Right renal pelvis (tissue), 4 donors: Measurements from ENCODE around the gene AXL. TPM values are rescaled to one million over a fixed set of nuclear protein-coding genes. Genes with fewer than 3 reads are reported as not detected.
A peak's percentile ranks its signal among the peaks of the same experiment; 100 is the strongest.

Experiments
- DNase-seq, 4 donors: peaks; one replicate each; pipeline ENCODE4 v3.0.0-alpha.2; 2013; ENCODE audit warnings: low read depth in 4 of 4, low spot score in 3 of 4, missing footprints in 1 of 4
- polyA plus RNA-seq, 4 donors: library from polyadenylated mRNA; unstranded; fragments of 120-200 nt; gene quantifications; one replicate each; pipeline ENCODE4 v1.2.1, GENCODE V29; 2013; ENCODE audit not compliant: insufficient read length in 4 of 4

AXL gene
- polyA plus RNA-seq, 4 donors, result 30.9 to 34.9 (median 32.5) TPM

DNA sequence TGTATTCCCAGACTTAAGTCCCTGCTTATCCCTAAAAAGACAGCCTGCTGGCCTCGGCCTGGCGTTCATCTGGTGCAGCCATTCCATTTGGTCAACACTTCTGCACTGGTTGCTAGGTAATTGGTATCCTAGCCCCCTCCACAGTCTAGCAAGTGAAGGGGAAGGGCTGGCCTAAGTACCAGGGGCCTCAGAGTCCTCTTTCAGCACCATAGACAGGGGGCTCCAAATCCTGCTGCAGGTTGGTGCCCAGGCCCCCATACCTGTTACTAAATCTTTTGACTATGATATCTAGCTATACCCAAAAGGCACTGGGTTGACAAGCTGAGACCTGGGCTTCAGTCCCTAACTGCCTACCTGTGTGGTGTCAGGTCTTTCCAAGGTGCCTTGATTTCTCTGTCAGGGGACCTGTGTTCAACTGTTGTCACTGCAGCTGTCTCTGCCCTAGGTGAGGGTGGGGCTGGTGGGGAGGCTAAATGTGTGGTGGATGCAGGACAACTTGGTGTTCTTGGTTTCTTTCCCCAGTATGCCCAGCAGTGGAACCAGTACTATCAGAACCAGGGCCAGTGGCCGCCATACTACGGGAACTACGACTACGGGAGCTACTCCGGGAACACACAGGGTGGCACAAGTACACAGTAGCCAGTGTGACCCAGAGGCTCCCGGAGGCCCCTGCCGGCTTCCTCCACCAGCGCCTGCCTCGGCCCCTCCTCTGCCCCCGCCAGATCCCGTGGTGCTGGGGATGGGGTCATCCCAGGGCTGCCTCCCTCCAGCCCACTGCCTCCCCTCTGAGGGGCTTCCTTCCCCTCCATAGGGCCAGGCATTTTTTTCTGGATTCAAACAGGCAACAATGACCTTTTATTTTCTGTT, 87.1 kb downstream of the AXL start:
- no peak for DNase-seq

DNA sequence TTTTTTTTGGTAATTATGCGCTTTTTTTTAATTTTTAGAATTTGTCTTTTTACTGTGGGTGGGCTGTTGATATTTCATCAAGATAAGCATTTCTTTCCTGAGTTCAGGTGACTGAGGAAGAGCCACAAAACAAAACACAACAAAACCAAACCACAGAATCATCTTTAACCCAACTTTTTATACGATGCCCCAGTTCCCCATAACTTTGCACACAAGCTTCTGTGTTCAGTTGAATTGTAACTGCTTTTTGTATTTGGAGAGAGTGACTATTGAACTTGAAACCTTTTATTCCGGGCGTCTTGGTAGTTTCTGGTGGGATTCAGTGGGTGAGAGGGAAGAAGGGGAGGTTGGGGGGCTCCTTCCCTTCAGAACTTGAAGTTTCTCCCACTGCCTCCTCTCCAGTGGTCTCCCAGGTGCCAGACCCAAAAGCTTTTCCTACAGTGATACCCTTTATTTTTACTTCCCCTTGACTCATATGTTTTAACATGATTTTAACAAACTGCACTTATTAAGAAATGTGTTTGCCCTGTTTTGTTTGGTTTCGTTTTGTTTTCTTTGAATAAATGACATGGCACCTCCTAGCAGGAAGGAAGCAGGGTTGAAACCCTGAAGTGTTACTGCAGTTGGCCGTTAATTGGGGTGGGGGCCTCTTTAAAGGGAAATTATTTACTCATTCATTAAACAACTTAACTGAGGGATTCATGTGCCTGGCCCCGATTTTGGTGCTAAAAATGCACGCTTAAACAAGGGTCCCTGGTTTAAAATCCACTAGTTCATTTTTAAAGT, 88.3 kb downstream of the AXL start:
- DNase-seq, result no peak

DNA sequence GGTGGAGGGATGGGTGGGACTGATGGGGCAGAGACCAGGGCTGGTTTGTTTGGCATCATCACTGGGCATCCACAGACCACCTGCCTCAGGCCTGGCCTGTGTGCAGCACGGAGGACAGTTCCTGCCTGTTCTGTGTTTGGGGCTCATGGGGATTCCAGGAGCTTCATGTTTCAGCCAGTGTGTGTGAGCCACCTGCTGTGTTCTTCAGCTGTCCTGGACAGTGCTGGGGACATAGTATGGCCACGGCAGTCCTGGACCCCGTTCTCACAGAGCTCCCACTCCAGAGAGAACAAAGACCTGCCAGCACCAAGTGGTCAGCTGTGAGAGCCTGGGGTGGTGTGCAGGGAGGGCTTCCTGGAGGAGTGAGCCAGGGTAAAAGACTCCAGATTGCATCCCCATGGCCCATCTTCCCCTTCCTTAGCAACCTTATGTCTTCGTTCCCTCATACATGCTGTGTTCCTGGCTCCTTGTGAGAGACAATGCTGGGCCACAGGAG, 89.0 kb downstream of the AXL start:
- no peak for DNase-seq

DNA sequence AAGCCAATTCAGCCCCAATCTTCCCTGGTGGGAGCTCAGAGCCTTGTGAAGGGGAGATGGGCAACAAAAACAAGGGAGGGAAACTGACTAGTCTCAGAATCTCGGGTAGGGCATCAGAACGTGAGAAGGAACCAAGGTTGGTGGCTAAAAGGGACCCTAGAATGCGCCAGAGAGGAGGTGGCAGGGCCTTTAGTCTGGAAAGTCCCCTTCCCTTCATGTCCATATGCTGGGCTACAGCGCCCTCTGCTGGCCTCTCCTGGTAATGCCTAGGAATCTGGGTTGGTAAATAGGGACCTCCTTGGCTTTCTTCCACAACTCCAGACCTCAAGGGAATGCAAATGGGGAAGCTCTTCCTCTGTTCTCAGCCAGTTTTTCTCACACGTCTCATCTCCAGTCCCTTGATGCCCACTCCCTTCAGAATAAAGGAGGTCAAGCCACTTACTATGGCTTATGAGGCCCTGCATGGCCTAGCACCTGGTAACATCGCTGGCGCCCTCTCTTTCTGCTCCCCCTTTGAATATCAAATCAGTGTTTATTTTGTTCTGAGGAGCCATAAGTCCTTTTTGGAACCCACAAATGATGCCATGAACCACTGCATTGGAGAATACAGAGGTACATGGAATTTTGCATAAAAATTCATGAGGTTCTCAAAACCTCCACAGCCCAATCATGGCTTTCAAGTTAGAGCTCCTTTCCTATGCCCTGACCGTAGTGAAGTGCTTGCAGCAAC, 89.6 kb downstream of the AXL start:
- DNase-seq, result peak; percentile 83 to 90 (median 86)

DNA sequence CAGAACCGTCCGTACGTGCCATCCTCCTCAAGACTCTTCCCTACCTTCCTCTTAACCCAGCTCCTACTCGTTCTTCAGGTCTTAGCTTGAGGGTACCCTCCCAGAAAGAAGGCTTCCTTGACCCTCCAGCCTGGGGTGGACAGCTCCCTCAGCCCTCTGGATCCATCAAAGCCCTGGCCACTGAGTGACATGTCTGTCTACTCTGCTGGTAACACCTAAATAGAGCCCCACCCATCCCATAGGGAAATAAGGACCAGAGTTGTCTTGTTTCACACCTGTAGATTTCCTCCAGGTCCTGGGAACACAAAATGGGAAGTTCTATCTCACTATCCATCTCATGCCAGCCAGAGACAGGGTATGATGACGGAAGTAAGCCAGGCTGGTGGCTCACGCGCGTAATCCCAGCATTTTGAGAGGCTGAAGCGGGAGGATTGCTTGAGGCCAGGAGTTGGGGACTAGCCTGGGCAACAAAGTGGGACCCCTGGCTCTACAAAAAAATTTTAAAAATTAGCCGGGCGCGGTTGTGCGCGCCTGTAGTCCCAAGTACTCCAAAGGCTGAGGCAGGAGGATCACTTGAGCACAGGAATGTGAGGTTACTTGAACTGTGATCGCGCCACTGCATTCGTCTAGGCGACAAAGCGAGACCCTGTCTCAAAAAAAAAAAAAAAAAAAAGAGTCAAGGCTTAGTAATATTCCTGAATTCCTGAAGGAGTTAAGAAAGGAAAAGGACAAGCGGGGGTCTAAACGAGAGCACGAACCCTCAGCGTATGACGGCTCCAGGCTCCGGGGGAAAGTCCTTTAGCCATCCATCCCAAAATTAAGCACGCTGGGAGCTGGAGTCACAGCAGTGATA, 90.4 kb downstream of the AXL start:
- DNase-seq, result no peak

DNA sequence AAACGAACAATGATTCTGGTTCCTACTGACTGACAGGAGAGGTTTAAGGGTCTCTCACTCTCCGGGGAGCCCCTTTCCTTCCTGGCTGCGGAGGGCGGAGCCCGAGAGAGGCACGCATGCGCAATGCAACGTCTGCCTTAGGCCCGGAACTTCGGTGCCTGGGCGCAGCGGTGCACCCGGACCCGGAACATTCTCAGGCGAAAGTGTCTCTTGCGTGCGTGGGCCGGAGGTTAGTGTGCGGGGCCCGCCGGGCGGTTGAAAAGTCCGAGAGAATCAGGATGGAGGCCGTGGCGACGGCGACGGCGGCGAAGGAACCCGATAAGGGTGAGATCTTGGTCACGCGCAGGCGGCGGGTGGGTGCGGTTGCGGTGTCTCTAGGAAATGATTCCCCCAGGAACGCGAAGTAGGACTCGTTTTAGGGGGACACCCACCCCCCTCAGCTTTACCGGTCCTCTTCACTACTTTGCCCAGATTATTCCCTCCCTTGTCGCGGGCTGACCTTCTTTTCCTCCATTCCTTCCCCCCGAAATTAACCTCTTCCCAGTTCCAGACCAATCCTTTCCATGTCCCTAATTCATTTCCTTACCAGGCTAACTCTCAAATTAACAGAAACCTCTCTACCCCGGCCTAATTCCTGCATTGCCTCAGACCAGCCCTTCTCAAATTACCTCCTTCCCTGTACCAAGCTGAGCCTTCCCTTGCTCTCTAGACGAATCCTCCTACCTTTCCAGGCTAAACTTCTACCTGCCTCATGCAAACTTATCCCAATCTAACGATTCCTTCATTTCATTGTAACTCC, 91.2 kb downstream of the AXL start, which contains the start of gene CCDC97:
CCDC97 (plus strand) TSS at position 140 of the 799 bp plus-strand sequence; CDS start at position 279, 139 bp downstream.
- peak; percentile 80 to 96 (median 85) for DNase-seq

DNA sequence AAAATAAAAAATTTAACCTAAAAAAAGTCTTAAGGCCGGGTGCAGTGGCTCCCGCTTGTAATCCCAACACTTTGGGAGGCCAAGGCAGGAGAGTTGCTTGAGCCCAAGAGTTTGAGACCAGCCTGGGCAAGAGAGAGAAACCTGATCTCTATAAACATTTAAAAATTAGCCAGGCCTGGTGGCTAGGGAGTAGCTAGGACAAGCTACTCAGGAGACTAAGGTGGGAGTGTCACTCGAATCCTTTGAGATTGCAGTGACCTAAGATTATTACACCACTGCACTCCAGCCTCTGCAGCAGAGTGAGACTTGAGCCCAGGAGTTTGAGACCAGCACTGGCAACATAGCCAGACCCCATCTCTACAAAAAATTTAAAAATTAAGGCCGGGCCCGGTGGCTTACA, 92.0 kb downstream of the AXL start:
- DNase-seq, result no peak

Other genes with a start within 250 kb of the AXL start
- 1 to 10 TPM; 1.7 to 3.3 (median 2.2) TPM for gene CYP2B6, start 227.9 kb upstream of the AXL start, polyA plus RNA-seq
- gene CYP2A13, start 130.8 kb upstream of the AXL start, polyA plus RNA-seq, result not detected
- under 1 TPM in 1 of 4 donors, not detected in 3; 0.04 TPM for gene CYP2F1, start 104.8 kb upstream of the AXL start, polyA plus RNA-seq
- gene CYP2S1, start 26.0 kb upstream of the AXL start, polyA plus RNA-seq, result under 1 TPM; 0.22 to 0.64 (median 0.42) TPM
- gene HNRNPUL1, start 45.1 kb downstream of the AXL start, polyA plus RNA-seq, result 100 to 1,000 TPM; 202 to 215 (median 206) TPM
- 10 to 100 TPM; 33.1 to 36.2 (median 34.5) TPM for gene CCDC97, start 90.9 kb downstream of the AXL start, polyA plus RNA-seq
- gene TGFB1, start 134.7 kb downstream of the AXL start, polyA plus RNA-seq, result 10 to 100 TPM; 24.0 to 37.9 (median 30.5) TPM
- 10 to 100 TPM in 1 of 4 donors, 1 to 10 TPM in 3; 5.8 to 10.1 (median 6.3) TPM for gene B9D2, start 144.9 kb downstream of the AXL start, polyA plus RNA-seq
- gene TMEM91, start 157.3 kb downstream of the AXL start, polyA plus RNA-seq, result 10 to 100 TPM in 2 of 4 donors, 1 to 10 TPM in 2; 9.1 to 14.2 (median 10.1) TPM
- 10 to 100 TPM; 14.3 to 21.4 (median 16.3) TPM for gene EXOSC5, start 178.1 kb downstream of the AXL start, polyA plus RNA-seq
- 10 to 100 TPM; 26.8 to 59.4 (median 29.0) TPM for gene BCKDHA, start 178.6 kb downstream of the AXL start, polyA plus RNA-seq
- 1 to 10 TPM; 3.3 to 6.5 (median 5.3) TPM for gene B3GNT8, start 208.2 kb downstream of the AXL start, polyA plus RNA-seq
- 10 to 100 TPM; 58.2 to 62.1 (median 59.2) TPM for gene DMAC2, start 220.7 kb downstream of the AXL start, polyA plus RNA-seq
- gene ERICH4, start 223.9 kb downstream of the AXL start, polyA plus RNA-seq, result 1 to 10 TPM; 2.3 to 6.3 (median 5.0) TPM